Measurements from ENCODE around the gene ADD3.
"Not testable (repeated sequence)": the region's sequence is repeated elsewhere in the genome, so short reads cannot be mapped to it uniquely, and the experiment has no call there.

ADD3 gene

GRCh38 chr10:110107430-110107829 lies 99.6 kb downstream of the ADD3 start:
- DNase-seq (ENCODE audit: low read depth in 2 of 2), result no peak

GRCh38 chr10:110107887-110108286 lies 100.1 kb downstream of the ADD3 start:
- DNase-seq (ENCODE audit: low read depth in 2 of 2), result no peak

GRCh38 chr10:110109511-110109910 lies 101.7 kb downstream of the ADD3 start:
- no peak for DNase-seq (ENCODE audit: low read depth in 2 of 2)

- DNase-seq (ENCODE audit: low read depth in 2 of 2), result no peak
Observed at GRCh38 chr10:110110338-110110737, 102.6 kb downstream of the ADD3 start.

GRCh38 chr10:110113670-110114337 lies 106.0 kb downstream of the ADD3 start:
- no peak for DNase-seq (ENCODE audit: low read depth in 2 of 2)

GRCh38 chr10:110114668-110115067 lies 106.9 kb downstream of the ADD3 start:
- DNase-seq (ENCODE audit: low read depth in 2 of 2), result not testable (repeated sequence)

GRCh38 chr10:110115784-110116520 lies 108.2 kb downstream of the ADD3 start:
- no peak for DNase-seq (ENCODE audit: low read depth in 2 of 2)

GRCh38 chr10:110118891-110119621 lies 111.3 kb downstream of the ADD3 start:
- no peak for DNase-seq (ENCODE audit: low read depth in 2 of 2)

GRCh38 chr10:110123594-110123993 lies 115.8 kb downstream of the ADD3 start:
- no peak for DNase-seq (ENCODE audit: low read depth in 2 of 2)

GRCh38 chr10:110129490-110129889 lies 121.7 kb downstream of the ADD3 start:
- no peak for DNase-seq (ENCODE audit: low read depth in 2 of 2)

- DNase-seq (ENCODE audit: low read depth in 2 of 2), result no peak
Observed at GRCh38 chr10:110134917-110135316, 127.1 kb downstream of the ADD3 start.

- DNase-seq (ENCODE audit: low read depth in 2 of 2), result not testable (repeated sequence)
Observed at GRCh38 chr10:110135836-110136235, 128.1 kb downstream of the ADD3 start.

GRCh38 chr10:110137142-110137545 lies 129.4 kb downstream of the ADD3 start:
- DNase-seq (ENCODE audit: low read depth in 2 of 2), result no peak

- no peak for DNase-seq (ENCODE audit: low read depth in 2 of 2)
Observed at GRCh38 chr10:110138197-110138812, 130.5 kb downstream of the ADD3 start.

GRCh38 chr10:110141185-110141584 lies 133.4 kb downstream of the ADD3 start:
- DNase-seq (ENCODE audit: low read depth in 2 of 2), result no peak

GRCh38 chr10:110141871-110142635 lies 134.3 kb downstream of the ADD3 start:
- no peak for DNase-seq (ENCODE audit: low read depth in 2 of 2)

- no peak for DNase-seq (ENCODE audit: low read depth in 2 of 2)
Observed at GRCh38 chr10:110142965-110143364, 135.2 kb downstream of the ADD3 start.

- no peak for DNase-seq (ENCODE audit: low read depth in 2 of 2)
Observed at GRCh38 chr10:110144507-110144906, 136.7 kb downstream of the ADD3 start.

- DNase-seq (ENCODE audit: low read depth in 2 of 2), result no peak
Observed at GRCh38 chr10:110147961-110148360, 140.2 kb downstream of the ADD3 start.

- DNase-seq (ENCODE audit: low read depth in 2 of 2), result no peak
Observed at GRCh38 chr10:110149259-110149658, 141.5 kb downstream of the ADD3 start.

- DNase-seq (ENCODE audit: low read depth in 2 of 2), result no peak
Observed at GRCh38 chr10:110150046-110150445, 142.3 kb downstream of the ADD3 start.

Measured in stimulated activated CD4-positive, alpha-beta T cell treated with anti-CD3 and anti-CD28 coated beads, Interleukin-1b, Interleukin-23, amount 100 ng/mL, for 1 hour (primary cell).